GM12878 (cell line): ENCODE measurements around the gene RENBP. TPM values are rescaled to one million over a fixed set of nuclear protein-coding genes. Genes with fewer than 3 reads are reported as not detected.

Source experiments
- BACH1 ChIP-seq: fragments of 450-650 bp; IDR thresholded peaks from 2 replicates; pipeline ENCODE4 v1.6.1; 2017; ENCODE audit warnings: mild to moderate bottlenecking, borderline replicate concordance
- BHLHE40 ChIP-seq, 2 experiments: fragments of 450-650 bp in 1 of 2; IDR thresholded peaks; 2 replicates each; pipeline ENCODE4 v1.6.1; 2011 to 2017; ENCODE audit warnings: low read depth in 2 of 2, borderline replicate concordance in 1 of 2, improper control_type of control experiment in 1 of 2, low read length in 1 of 2, mild to moderate bottlenecking in 1 of 2
- BRCA1 ChIP-seq: IDR thresholded peaks from 2 replicates; pipeline ENCODE4 v1.6.1; 2011; ENCODE audit warnings: low read depth, low read length, improper control_type of control experiment
- DPF2 ChIP-seq: fragments of 450-650 bp; IDR thresholded peaks from 2 replicates; pipeline ENCODE4 v1.6.1; 2017; ENCODE audit warnings: mild to moderate bottlenecking
- GABPA ChIP-seq: IDR thresholded peaks from 2 replicates; pipeline ENCODE4 v1.6.1; 2014; ENCODE audit warnings: antibody characterized with exemption, low read depth, mild to moderate bottlenecking, inconsistent platforms
- LARP7 ChIP-seq: fragments of 450-650 bp; IDR thresholded peaks from 2 replicates; pipeline ENCODE4 v1.6.1; 2017; ENCODE audit warnings: mild to moderate bottlenecking
- NR2F1 ChIP-seq: fragments of 450-650 bp; conservative IDR thresholded peaks from 2 replicates; pipeline ENCODE4 v1.6.1; 2017; ENCODE audit warnings: mild to moderate bottlenecking
- NRF1 ChIP-seq: conservative IDR thresholded peaks from 2 replicates; pipeline ENCODE4 v1.6.1; 2011; ENCODE audit warnings: mild to moderate bottlenecking, low read depth, low read length, improper control_type of control experiment
- POLR2A ChIP-seq: IDR thresholded peaks from 2 replicates; pipeline ENCODE4 v1.6.1; 2011; ENCODE audit warnings: low read depth, mild to moderate bottlenecking, low read length
- YY1 ChIP-seq: IDR thresholded peaks from 2 replicates; pipeline ENCODE4 v1.6.1; 2011; ENCODE audit warnings: low read depth, mild to moderate bottlenecking, low read length
- ZNF274 ChIP-seq: IDR thresholded peaks from one replicate; pipeline ENCODE4 v1.8.0; 2011; ENCODE audit not compliant: insufficient read length, insufficient read depth
- ZNF384 ChIP-seq: IDR thresholded peaks from 2 replicates; pipeline ENCODE4 v1.6.1; 2012; ENCODE audit warnings: low read depth, mild to moderate bottlenecking, low read length, improper control_type of control experiment, borderline replicate concordance
- polyA plus RNA-seq, 11 experiments: library from polyadenylated mRNA; depleted of rRNA in 4 of 11; unstranded in 6 of 11; stranded (reverse) in 5 of 11; fragments of >200 nt; fragmentation: Nextera tagmentation in 4 of 11; fragmentation: Illumina TruSeq in 1 of 11; extraction: Ambion mirVana in 4 of 11; extraction: Trizol in 1 of 11; gene quantifications; 1 replicate in 1 of 11; 2 replicates in 10 of 11; pipeline versions ENCODE4 v1.2.1 to v1.2.3, GENCODE V29; 2011 to 2016; ENCODE audit warnings: inconsistent platforms in 2 of 11, missing spikeins in 2 of 11, low read depth in 1 of 11
- total RNA-seq, 4 experiments: library from RNA; depleted of rRNA in 3 of 4; stranded (reverse); fragments of >200 nt in 3 of 4; fragmentation: Illumina TruSeq in 1 of 4; extraction: Trizol in 1 of 4; gene quantifications; 2 replicates each; pipeline versions ENCODE4 v1.2.1 to v1.2.3, GENCODE V29; 2013 to 2021
- TF ChIP-seq, protein P1 (sequence below): IDR thresholded peaks from 2 replicates; pipeline ENCODE4 v1.6.1; 2012; ENCODE audit warnings: low read length, inconsistent platforms
- TF ChIP-seq, protein P2 (sequence below): fragments of 450-650 bp; conservative IDR thresholded peaks from 2 replicates; pipeline ENCODE4 v1.6.1; 2017; ENCODE audit warnings: mild to moderate bottlenecking, moderate library complexity

RENBP gene
- total and polyA plus RNA-seq, 10 of the 15 experiments (the other 5 are each of a cell fraction or from before 2014, with no cell fraction given) = 0.36 to 4.9 (median 1.8) TPM; not detected in 3

DNA sequence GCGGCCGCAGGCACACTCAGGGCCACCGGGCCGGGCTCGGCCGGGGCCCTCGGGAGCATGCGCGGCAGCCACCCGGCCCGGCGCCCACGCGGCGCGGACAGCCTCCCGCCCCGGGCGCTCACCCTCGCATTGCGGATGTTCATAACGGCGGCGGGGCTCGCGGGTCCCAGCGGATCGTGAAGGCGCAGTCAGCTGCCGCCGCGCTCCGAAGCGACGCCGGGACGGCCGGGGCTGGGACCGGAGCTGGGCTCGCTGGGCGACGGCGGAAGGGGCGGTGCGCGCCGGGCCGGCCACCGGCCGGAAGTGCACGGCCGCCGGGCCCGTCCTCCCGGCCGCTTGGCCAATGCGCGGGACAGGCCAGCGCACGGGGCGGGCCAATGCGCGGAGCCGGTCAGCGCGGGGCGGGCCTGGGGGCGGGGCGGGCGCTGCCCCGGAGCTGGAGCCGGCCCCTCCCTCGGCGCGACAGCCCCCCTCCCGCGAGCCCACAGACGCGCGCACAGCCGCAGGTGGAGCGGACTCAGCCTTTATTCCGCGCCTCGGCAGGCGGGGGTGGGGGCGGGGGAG lies 9.6 kb downstream of the RENBP start, which contains the start of gene NAA10 (continued):
- TF ChIP-seq BRCA1 = no peak
- TF ChIP-seq NR2F1 = 0 out of 2 replicates have a peak, but pooled peaks have one; percentile 15
- TF ChIP-seq, protein P1, sequence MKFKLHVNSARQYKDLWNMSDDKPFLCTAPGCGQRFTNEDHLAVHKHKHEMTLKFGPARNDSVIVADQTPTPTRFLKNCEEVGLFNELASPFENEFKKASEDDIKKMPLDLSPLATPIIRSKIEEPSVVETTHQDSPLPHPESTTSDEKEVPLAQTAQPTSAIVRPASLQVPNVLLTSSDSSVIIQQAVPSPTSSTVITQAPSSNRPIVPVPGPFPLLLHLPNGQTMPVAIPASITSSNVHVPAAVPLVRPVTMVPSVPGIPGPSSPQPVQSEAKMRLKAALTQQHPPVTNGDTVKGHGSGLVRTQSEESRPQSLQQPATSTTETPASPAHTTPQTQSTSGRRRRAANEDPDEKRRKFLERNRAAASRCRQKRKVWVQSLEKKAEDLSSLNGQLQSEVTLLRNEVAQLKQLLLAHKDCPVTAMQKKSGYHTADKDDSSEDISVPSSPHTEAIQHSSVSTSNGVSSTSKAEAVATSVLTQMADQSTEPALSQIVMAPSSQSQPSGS = no peak
- TF ChIP-seq BACH1 = peak; percentile 66
- TF ChIP-seq NRF1 = 0 out of 2 replicates have a peak, but pooled peaks have one; percentile 18
- 0 out of 2 replicates have a peak, but pooled peaks have one; percentile 27 for TF ChIP-seq GABPA
- TF ChIP-seq BHLHE40 (IDR thresholded peaks at IDR 0.05; ENCODE audit: borderline replicate concordance in 1 of 2, low read depth in 2 of 2, low read length in 1 of 2) = peak in 1 of 2 experiments; percentile 29; a peak in 1 of 4 replicates
- no peak for TF ChIP-seq ZNF384
- no peak for TF ChIP-seq ZNF274
- no peak for TF ChIP-seq YY1
- TF ChIP-seq LARP7 = peak; percentile 46
- TF ChIP-seq DPF2 = 0 out of 2 replicates have a peak, but pooled peaks have one; percentile 14
- peak; percentile 60; the same call in 1 of the 2 replicates for TF ChIP-seq POLR2A
- TF ChIP-seq, protein P2, sequence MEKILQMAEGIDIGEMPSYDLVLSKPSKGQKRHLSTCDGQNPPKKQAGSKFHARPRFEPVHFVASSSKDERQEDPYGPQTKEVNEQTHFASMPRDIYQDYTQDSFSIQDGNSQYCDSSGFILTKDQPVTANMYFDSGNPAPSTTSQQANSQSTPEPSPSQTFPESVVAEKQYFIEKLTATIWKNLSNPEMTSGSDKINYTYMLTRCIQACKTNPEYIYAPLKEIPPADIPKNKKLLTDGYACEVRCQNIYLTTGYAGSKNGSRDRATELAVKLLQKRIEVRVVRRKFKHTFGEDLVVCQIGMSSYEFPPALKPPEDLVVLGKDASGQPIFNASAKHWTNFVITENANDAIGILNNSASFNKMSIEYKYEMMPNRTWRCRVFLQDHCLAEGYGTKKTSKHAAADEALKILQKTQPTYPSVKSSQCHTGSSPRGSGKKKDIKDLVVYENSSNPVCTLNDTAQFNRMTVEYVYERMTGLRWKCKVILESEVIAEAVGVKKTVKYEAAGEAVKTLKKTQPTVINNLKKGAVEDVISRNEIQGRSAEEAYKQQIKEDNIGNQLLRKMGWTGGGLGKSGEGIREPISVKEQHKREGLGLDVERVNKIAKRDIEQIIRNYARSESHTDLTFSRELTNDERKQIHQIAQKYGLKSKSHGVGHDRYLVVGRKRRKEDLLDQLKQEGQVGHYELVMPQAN = peak; percentile 84; the same call in 1 of the 2 replicates
